Lower leg skin (tissue), 4 donors: ENCODE measurements around the gene MYBPC1. TPM values are rescaled to one million over a fixed set of nuclear protein-coding genes. Genes with fewer than 3 reads are reported as not detected.
"Not testable (repeated sequence)": the region's sequence is repeated elsewhere in the genome, so short reads cannot be mapped to it uniquely, and the experiment has no call there.

Experiments
- DNase-seq, 2 donors: peaks; one replicate each; pipeline ENCODE4 v3.0.0-alpha.2; 2019; ENCODE audit warnings: low spot score in 2 of 2
- H3K4me3 ChIP-seq: fragments of 200-600 bp; sonication (generic); 2 replicates; pipeline ENCODE4 v1.5.1; 2017; ENCODE audit warnings: mild to moderate bottlenecking, low read depth; ENCODE audit not compliant: poor library complexity, severe bottlenecking
- CTCF ChIP-seq, 3 donors: fragments of 450-650 bp; IDR thresholded peaks; one replicate each; pipeline ENCODE4 v1.5.1; 2016; ENCODE audit warnings: antibody characterized with exemption in 3 of 3, mild to moderate bottlenecking in 3 of 3, moderate library complexity in 2 of 3
- POLR2A ChIP-seq, 2 donors: fragments of 450-650 bp; IDR thresholded peaks; one replicate each; pipeline ENCODE4 v1.6.1; 2016 to 2017; ENCODE audit warnings: antibody characterized with exemption in 2 of 2, mild to moderate bottlenecking in 1 of 2, moderate library complexity in 1 of 2
- WGBS, 2 donors: methylation state at CpG; one replicate each; pipeline ENCODE4 v1.1.5; 2018; 5-methylcytosine and 5-hydroxymethylcytosine counted together
- intact Hi-C: fragments of 100-400 bp; cut with DNase I; formaldehyde crosslinking; loops from one replicate; pipeline ENCODE4 v1.15.0; 2023; ENCODE audit warnings: low total_unique reads
- total RNA-seq, 4 donors: library from RNA; depleted of rRNA; stranded (reverse); fragments of >200 nt; gene quantifications; one replicate each; pipeline ENCODE4 v1.1.0, GENCODE V29; 2016

MYBPC1 gene, protein sequence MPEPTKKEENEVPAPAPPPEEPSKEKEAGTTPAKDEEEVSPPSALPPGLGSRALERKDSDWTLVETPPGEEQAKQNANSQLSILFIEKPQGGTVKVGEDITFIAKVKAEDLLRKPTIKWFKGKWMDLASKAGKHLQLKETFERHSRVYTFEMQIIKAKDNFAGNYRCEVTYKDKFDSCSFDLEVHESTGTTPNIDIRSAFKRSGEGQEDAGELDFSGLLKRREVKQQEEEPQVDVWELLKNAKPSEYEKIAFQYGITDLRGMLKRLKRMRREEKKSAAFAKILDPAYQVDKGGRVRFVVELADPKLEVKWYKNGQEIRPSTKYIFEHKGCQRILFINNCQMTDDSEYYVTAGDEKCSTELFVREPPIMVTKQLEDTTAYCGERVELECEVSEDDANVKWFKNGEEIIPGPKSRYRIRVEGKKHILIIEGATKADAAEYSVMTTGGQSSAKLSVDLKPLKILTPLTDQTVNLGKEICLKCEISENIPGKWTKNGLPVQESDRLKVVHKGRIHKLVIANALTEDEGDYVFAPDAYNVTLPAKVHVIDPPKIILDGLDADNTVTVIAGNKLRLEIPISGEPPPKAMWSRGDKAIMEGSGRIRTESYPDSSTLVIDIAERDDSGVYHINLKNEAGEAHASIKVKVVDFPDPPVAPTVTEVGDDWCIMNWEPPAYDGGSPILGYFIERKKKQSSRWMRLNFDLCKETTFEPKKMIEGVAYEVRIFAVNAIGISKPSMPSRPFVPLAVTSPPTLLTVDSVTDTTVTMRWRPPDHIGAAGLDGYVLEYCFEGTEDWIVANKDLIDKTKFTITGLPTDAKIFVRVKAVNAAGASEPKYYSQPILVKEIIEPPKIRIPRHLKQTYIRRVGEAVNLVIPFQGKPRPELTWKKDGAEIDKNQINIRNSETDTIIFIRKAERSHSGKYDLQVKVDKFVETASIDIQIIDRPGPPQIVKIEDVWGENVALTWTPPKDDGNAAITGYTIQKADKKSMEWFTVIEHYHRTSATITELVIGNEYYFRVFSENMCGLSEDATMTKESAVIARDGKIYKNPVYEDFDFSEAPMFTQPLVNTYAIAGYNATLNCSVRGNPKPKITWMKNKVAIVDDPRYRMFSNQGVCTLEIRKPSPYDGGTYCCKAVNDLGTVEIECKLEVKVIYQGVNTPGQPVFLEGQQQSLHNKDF
- 1 to 10 TPM; 2.0 to 6.8 (median 5.4) TPM for total RNA-seq

DNA sequence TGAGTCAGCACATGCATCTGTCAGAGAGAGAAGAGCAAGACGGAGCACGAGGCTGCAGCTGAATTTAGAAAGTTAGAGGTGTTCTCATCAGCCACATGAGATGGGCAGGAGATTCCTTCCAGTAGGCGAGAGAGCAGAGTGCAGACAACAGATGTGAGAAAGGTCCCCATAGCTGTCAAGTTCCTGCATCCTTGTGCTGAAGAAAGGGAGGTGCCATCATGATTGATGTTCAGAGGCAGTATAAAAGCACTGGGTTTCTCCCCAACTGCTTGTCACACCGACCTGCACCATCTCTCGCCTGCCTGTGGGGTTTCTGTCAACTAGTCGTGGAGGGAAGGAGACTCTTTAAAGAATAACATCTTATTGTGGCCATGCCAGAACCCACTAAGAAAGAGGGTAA, at the start of gene MYBPC1:
Gene MYBPC1 (plus strand): TSS at position 272 of the 400 bp plus-strand sequence. CDS start 100 bp downstream, at position 372.
- TF ChIP-seq CTCF (IDR thresholded peaks at IDR 0.05) (no peak), POLR2A (IDR thresholded peaks at IDR 0.05) (no peak)
- H3K4me3 ChIP-seq, result no peak within 1 kb of the TSS
- WGBS, 2 donors, result 27 to 33% methylated on average over 6 of the region's 6 CpGs

GRCh38 chr12:101551362-101552114, 43.2 kb upstream of the MYBPC1 start:
- intact Hi-C loops, result no loop called here
- DNase-seq, result no peak
- no peak overlapping the region for H3K4me3 ChIP-seq
- TF ChIP-seq POLR2A (IDR thresholded peaks at IDR 0.05) (no peak), CTCF (IDR thresholded peaks at IDR 0.05) (no peak)
- 54 to 56% methylated on average over 6 of the region's 6 CpGs for WGBS, 2 donors

More for the DNA sequence above, at the start of gene MYBPC1:
- intact Hi-C loops, result no loop called here
- DNase-seq, result no peak

- no peak overlapping the region for H3K4me3 ChIP-seq
- DNase-seq, result peak in 1 of 2 donors; percentile 27
- 32% methylated on average over 4 of the region's 4 CpGs for WGBS, 2 donors
- intact Hi-C loops, result no loop called here
- no peak for TF ChIP-seq CTCF (IDR thresholded peaks at IDR 0.05)
- no peak for TF ChIP-seq POLR2A (IDR thresholded peaks at IDR 0.05)
These were observed 42.5 kb upstream of the MYBPC1 start for GRCh38 chr12:101552277-101552676.

- DNase-seq, result no peak
- TF ChIP-seq CTCF (IDR thresholded peaks at IDR 0.05) (no peak), POLR2A (IDR thresholded peaks at IDR 0.05) (no peak)
- intact Hi-C loops, result no loop called here
- WGBS, 2 donors, result 85 to 87% methylated on average over 4 of the region's 4 CpGs
- H3K4me3 ChIP-seq, result no peak overlapping the region
These were observed 37.7 kb upstream of the MYBPC1 start for GRCh38 chr12:101557094-101557493.

- DNase-seq, intact Hi-C loops, H3K4me3 ChIP-seq: not testable (repeated sequence)
- 88 to 89% methylated on average over 7 of the region's 7 CpGs for WGBS, 2 donors
These were observed 36.0 kb upstream of the MYBPC1 start for GRCh38 chr12:101558726-101559125.
